ENCODE data around the gene RTBDN. TPM values are rescaled to one million over a fixed set of nuclear protein-coding genes. Genes with fewer than 3 reads are reported as not detected.

Gene RTBDN
- total RNA-seq, 1 donor from 2014 or later, result not detected

- Histone ChIP-seq H3K27me3 (peaks cover 15% of the 10 kb centered on the region), H3K4me3 (no peak overlapping the region), H3K9me3 (no peaks in the 10 kb centered on the region), H3K4me1 (peaks cover 6 to 9% of the 10 kb centered on the region in 2 donors), H3K36me3 (no peaks in the 10 kb centered on the region), H3K27ac (no peak overlapping the region)
- no peak for DNase-seq (ENCODE audit: low spot score in 2 of 2)
- intact Hi-C loops (cut with DNase I), result no loop called here
- no peak for TF ChIP-seq CTCF (IDR thresholded peaks at IDR 0.05)
Measured at GRCh38 chr19:12843999-12844732, 9.8 kb upstream of the RTBDN start.

- Histone ChIP-seq H3K36me3 (no peaks in the 10 kb centered on the region), H3K27me3 (peaks cover 23% of the 10 kb centered on the region), H3K9me3 (no peaks in the 10 kb centered on the region), H3K27ac (no peak overlapping the region), H3K4me3 (no peak overlapping the region), H3K4me1 (peaks cover 6 to 13% of the 10 kb centered on the region in 2 donors)
- no peak for TF ChIP-seq CTCF (IDR thresholded peaks at IDR 0.05)
- intact Hi-C loops (cut with DNase I), result no loop called here
- DNase-seq (ENCODE audit: low spot score in 2 of 2), result no peak
Measured at GRCh38 chr19:12843328-12843727, 8.9 kb upstream of the RTBDN start.

DNA sequence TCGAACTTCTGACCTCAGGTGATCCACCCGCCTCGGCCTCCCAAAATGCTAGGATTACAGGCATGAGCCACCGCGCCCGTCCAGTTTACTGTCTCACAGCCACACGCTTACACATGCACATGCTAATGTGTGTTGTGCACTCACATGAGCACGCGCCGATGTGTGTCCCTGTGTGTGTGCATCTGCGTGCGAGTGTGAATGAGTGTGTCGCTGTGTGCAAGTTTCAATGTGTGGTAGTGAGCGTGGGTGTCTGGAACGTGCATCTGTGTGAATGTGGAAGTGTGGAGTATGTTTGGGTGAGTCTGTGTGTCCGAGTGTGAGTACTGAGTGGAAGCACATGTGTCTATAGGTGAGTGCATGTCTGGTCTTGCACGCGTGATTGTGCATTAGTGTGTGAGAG is 8.1 kb upstream of the RTBDN start:
- H3K27me3 ChIP-seq, result peaks cover 29% of the 10 kb centered on the region
- H3K36me3 ChIP-seq, result no peaks in the 10 kb centered on the region
- no peak for TF ChIP-seq CTCF (IDR thresholded peaks at IDR 0.05)
- H3K9me3 ChIP-seq, result no peaks in the 10 kb centered on the region
- no peak for DNase-seq (ENCODE audit: low spot score in 2 of 2)
- H3K4me3 ChIP-seq, result no peak overlapping the region
- no peak overlapping the region for H3K27ac ChIP-seq
- intact Hi-C loops (cut with DNase I), result no loop called here
- H3K4me1 ChIP-seq, result peaks cover 6 to 9% of the 10 kb centered on the region in 2 donors

GRCh38 chr19:12841094-12841493 is 6.7 kb upstream of the RTBDN start:
- Histone ChIP-seq H3K27ac (no peak overlapping the region), H3K27me3 (peaks cover 32% of the 10 kb centered on the region), H3K36me3 (no peaks in the 10 kb centered on the region), H3K4me3 (peak overlapping the region; percentile 33 to 40), H3K9me3 (no peaks in the 10 kb centered on the region), H3K4me1 (peaks cover 5 to 6% of the 10 kb centered on the region in 2 donors)
- TF ChIP-seq CTCF (IDR thresholded peaks at IDR 0.05), result no peak
- intact Hi-C loops (cut with DNase I), result no loop called here
- DNase-seq (ENCODE audit: low spot score in 2 of 2), result no peak

- Histone ChIP-seq H3K27me3 (peaks cover 39% of the 10 kb centered on the region), H3K36me3 (no peaks in the 10 kb centered on the region), H3K27ac (no peak overlapping the region), H3K9me3 (no peaks in the 10 kb centered on the region), H3K4me1 (peaks cover 5 to 6% of the 10 kb centered on the region in 2 donors), H3K4me3 (peak overlapping the region; percentile 33 to 40)
- DNase-seq (ENCODE audit: low spot score in 2 of 2), result no peak
- TF ChIP-seq CTCF (IDR thresholded peaks at IDR 0.05), result no peak
- intact Hi-C loops (cut with DNase I), result no loop called here
Measured at GRCh38 chr19:12840091-12841079, 6.0 kb upstream of the RTBDN start.

Data from ascending aorta (tissue), 2 donors.